ENCODE results near the gene RPRD1B.

Gene RPRD1B

GRCh38 chr20:38126146-38126921 is 92.8 kb downstream of the RPRD1B start:
- no peak for DNase-seq

GRCh38 chr20:38126932-38127621 is 93.5 kb downstream of the RPRD1B start:
- DNase-seq = no peak

- no peak for DNase-seq
Observed at GRCh38 chr20:38127920-38128528, 94.5 kb downstream of the RPRD1B start.

- no peak for DNase-seq
Observed at GRCh38 chr20:38128691-38129090, 95.1 kb downstream of the RPRD1B start.

- DNase-seq = no peak
Observed at GRCh38 chr20:38129248-38129865, 95.8 kb downstream of the RPRD1B start.

GRCh38 chr20:38129893-38130609 is 96.5 kb downstream of the RPRD1B start:
- DNase-seq = no peak

- no peak for DNase-seq
Observed at GRCh38 chr20:38130687-38131587, 97.4 kb downstream of the RPRD1B start.

- no peak for DNase-seq
Observed at GRCh38 chr20:38131588-38132121, 98.1 kb downstream of the RPRD1B start.

- no peak for DNase-seq
Observed at GRCh38 chr20:38132156-38132909, 98.8 kb downstream of the RPRD1B start.

GRCh38 chr20:38132910-38133501 is 99.5 kb downstream of the RPRD1B start:
- DNase-seq = no peak

- DNase-seq = no peak
Observed at GRCh38 chr20:38133680-38134426, 100.3 kb downstream of the RPRD1B start.

- no peak for DNase-seq
Observed at GRCh38 chr20:38134427-38135270, 101.1 kb downstream of the RPRD1B start.

- no peak for DNase-seq
Observed at GRCh38 chr20:38135271-38135650, 101.7 kb downstream of the RPRD1B start.

- no peak for DNase-seq
Observed at GRCh38 chr20:38135651-38136420, 102.3 kb downstream of the RPRD1B start.

- no peak for DNase-seq
Observed at GRCh38 chr20:38136421-38137245, 103.1 kb downstream of the RPRD1B start.

- no peak for DNase-seq
Observed at GRCh38 chr20:38137441-38138037, 104.0 kb downstream of the RPRD1B start.
